Measurements from ENCODE around the gene UBL7. TPM values are rescaled to one million over a fixed set of nuclear protein-coding genes. Genes with fewer than 3 reads are reported as not detected.

UBL7 gene
- total and polyA plus RNA-seq, 2 donors (not counting 1 experiment from before 2014, with no cell fraction given), result 44.4 to 73.9 TPM

GRCh38 chr15:74421302-74422245 is 39.4 kb downstream of the UBL7 start:
- Mint-ChIP-seq H3K4me1 (peaks cover 90% of the 10 kb centered on the region), H3K9me3 (ENCODE audit: insufficient read depth) (no peaks in the 10 kb centered on the region), H3K4me3 (peak overlapping the region; percentile 56), H3K27me3 (no peaks in the 10 kb centered on the region), H3K27ac (peak overlapping the region; percentile 91)
- no peak overlapping the region for H3K9ac ChIP-seq (ENCODE audit: low read length)
- ChIA-PET CTCF (interaction anchor here (0.5 to 4.5 kb wide), 9 partner anchors 10 to 527 kb away, joined by 3 to 27 read pairs (median 7); no protein-coding TSS in a partner anchor), POLR2A (interaction anchor here (1.1 to 1.6 kb wide), 4 partner anchors 9 to 19 kb away, joined by 3 to 6 read pairs (median 4); no protein-coding TSS in a partner anchor)
- no peak for TF ChIP-seq EZH2 (IDR thresholded peaks at IDR 0.05; ENCODE audit: borderline replicate concordance, insufficient read depth, low read depth, low read length, poor library complexity, severe bottlenecking)
- TF ChIP-seq CTCF (IDR thresholded peaks at IDR 0.05), result no peak
- peak overlapping the region; percentile 56 for H3K4me2 ChIP-seq (replicated peaks; ENCODE audit: low read depth, low read length, poor library complexity, severe bottlenecking)
- no peak overlapping the region for H3K4me3 ChIP-seq (ENCODE audit: control extremely low read depth in 1 of 5, extremely low read depth in 1 of 5, insufficient read depth in 1 of 5, low read depth in 2 of 5, low read length in 4 of 5)
- no peak overlapping the region for H2AFZ ChIP-seq (ENCODE audit: insufficient read depth, low read depth, low read length, poor library complexity, severe bottlenecking)
- H3K9me3 ChIP-seq (ENCODE audit: control extremely low read depth in 1 of 3, control insufficient read depth in 2 of 3, insufficient read depth in 1 of 3, low read length in 2 of 3), result no peaks in the 10 kb centered on the region
- H3K36me3 ChIP-seq (replicated peaks in 1 of 2; ENCODE audit: control extremely low read depth in 1 of 2, control insufficient read depth in 1 of 2, extremely low read depth in 1 of 2, insufficient read depth in 2 of 2, low read length in 1 of 2), result peaks cover 1 to 41% of the 10 kb centered on the region in 2 experiments
- H3K27ac ChIP-seq (ENCODE audit: low read length in 2 of 2), result peak overlapping the region in 1 of 2 donors; percentile 57
- no peak for ATAC-seq (ENCODE audit: low read depth)
- H3K27me3 ChIP-seq (replicated peaks in 1 of 4; ENCODE audit: control extremely low read depth in 1 of 4, control insufficient read depth in 3 of 4, insufficient read depth in 4 of 4, low read length in 3 of 4), result no peaks in the 10 kb centered on the region
- H3K79me2 ChIP-seq (ENCODE audit: control insufficient read depth, insufficient read depth, low read length), result peaks cover 100% of the 10 kb centered on the region
- H4K20me1 ChIP-seq (ENCODE audit: control insufficient read depth, insufficient read depth, low read length, poor library complexity, severe bottlenecking), result peaks cover 87% of the 10 kb centered on the region
- intact Hi-C loops (cut with micrococcal nuclease), result no loop called here
- H3K4me1 ChIP-seq (ENCODE audit: control insufficient read depth in 2 of 2, insufficient read depth in 2 of 2, low read length in 2 of 2), result peaks cover 71 to 100% of the 10 kb centered on the region in 2 donors
- DNase-seq, result no peak
- WGBS (ENCODE audit: insufficient coverage), result 88% methylated on average over 17 of the region's 20 CpGs

All from B cell (primary cell).